Natural killer cell (primary cell): Measurements from ENCODE around the gene C2CD3. TPM values are rescaled to one million over a fixed set of nuclear protein-coding genes. Genes with fewer than 3 reads are reported as not detected.

Experiments used
- ATAC-seq, 3 donors: fragments of 150-1000 bp in 2 of 3; fragments of 200-7000 bp in 1 of 3; cut with Tn5 transposase; 1 replicate in 1 of 3; 2 replicates in 2 of 3; pipeline ENCODE4 v1.10.0; 2021; ENCODE audit warnings: mild to moderate bottlenecking in 2 of 3, moderate library complexity in 2 of 3
- DNase-seq, 2 donors: peaks; one replicate each; pipeline versions ENCODE4 v3.0.0 to v3.0.0-alpha.2; 2013 to 2021; ENCODE audit warnings: mixed read lengths in 1 of 2
- H3K27ac ChIP-seq: one replicate; pipeline ENCODE4 v1.5.1; 2013; ENCODE audit warnings: mild to moderate bottlenecking, low read length
- H3K27me3 ChIP-seq: one replicate; pipeline ENCODE4 v1.6.1; 2013; ENCODE audit warnings: low read length; ENCODE audit not compliant: control insufficient read depth, insufficient read depth
- H3K36me3 ChIP-seq: one replicate; pipeline ENCODE4 v1.6.1; 2013; ENCODE audit warnings: low read length; ENCODE audit not compliant: control insufficient read depth, insufficient read depth
- H3K4me1 ChIP-seq: one replicate; pipeline ENCODE4 v1.6.1; 2013; ENCODE audit warnings: low read length; ENCODE audit not compliant: control insufficient read depth, insufficient read depth
- H3K4me3 ChIP-seq: one replicate; pipeline ENCODE4 v1.5.1; 2013; ENCODE audit warnings: low read length
- H3K9me3 ChIP-seq: one replicate; pipeline ENCODE4 v1.6.1; 2013; ENCODE audit warnings: low read length; ENCODE audit not compliant: control insufficient read depth, insufficient read depth
- H3K27ac Mint-ChIP-seq, 2 donors: one replicate each; pipeline ENCODE4 v1.8.0; 2022; ENCODE audit warnings: mild to moderate bottlenecking in 2 of 2, mixed read lengths in 2 of 2, moderate library complexity in 1 of 2
- H3K27me3 Mint-ChIP-seq, 2 donors: one replicate each; pipeline ENCODE4 v1.8.0; 2022; ENCODE audit warnings: low read depth in 2 of 2, mixed read lengths in 2 of 2
- H3K36me3 Mint-ChIP-seq: one replicate; pipeline ENCODE4 v1.8.0; 2022; ENCODE audit warnings: mixed read lengths
- H3K4me1 Mint-ChIP-seq, 2 donors: one replicate each; pipeline ENCODE4 v1.8.0; 2022; ENCODE audit warnings: mixed read lengths in 2 of 2
- H3K4me3 Mint-ChIP-seq: one replicate; pipeline ENCODE4 v1.8.0; 2022; ENCODE audit warnings: mild to moderate bottlenecking, moderate library complexity, mixed read lengths
- H3K9me3 Mint-ChIP-seq, 2 donors: one replicate each; pipeline ENCODE4 v1.8.0; 2022; ENCODE audit warnings: mixed read lengths in 2 of 2
- WGBS: methylation state at CpG from one replicate; pipeline ENCODE4 v1.1.7; 2013; ENCODE audit warnings: missing lambda C conversion rate; ENCODE audit not compliant: insufficient coverage; 5-methylcytosine and 5-hydroxymethylcytosine counted together
- intact Hi-C: fragments of 100-400 bp; cut with micrococcal nuclease; formaldehyde crosslinking; loops from one replicate; pipeline ENCODE4 v1.14.2; 2022
- total RNA-seq, 4 donors: library from RNA; stranded (reverse); fragments of 120-200 nt in 1 of 4; gene quantifications; one replicate each; pipeline versions ENCODE4 v1.2.3 to v1.2.4, GENCODE V29; 2013 to 2022
- TF ChIP-seq, protein P1 (sequence below): fragments of 200-600 bp; IDR thresholded peaks from one replicate; pipeline ENCODE4 v1.8.0; 2022; ENCODE audit warnings: antibody characterized with exemption

C2CD3 gene
- total RNA-seq, 3 donors from 2014 or later (not counting 1 experiment from before 2014, with no cell fraction given): 55.0 to 67.6 (median 58.1) TPM

DNA sequence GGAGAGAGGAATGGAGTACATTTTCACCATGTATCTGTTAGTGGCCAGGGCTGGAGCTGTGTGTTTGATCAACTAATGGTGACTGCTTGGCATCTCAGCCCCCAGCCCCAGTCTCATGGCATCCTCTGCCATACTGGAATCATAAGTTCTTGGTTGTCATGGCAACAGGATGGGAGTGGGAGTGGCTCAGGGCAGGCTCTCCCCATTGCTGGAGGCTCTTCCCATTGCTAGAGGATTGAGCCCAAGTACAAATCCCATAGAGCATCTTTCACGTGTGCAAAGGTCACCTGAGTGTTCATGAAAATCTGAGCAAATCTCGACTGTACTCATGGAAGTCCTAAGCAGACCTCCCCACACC lies 205.1 kb downstream of the C2CD3 start:
- Histone ChIP-seq H3K36me3 (no peaks in the 10 kb centered on the region), H3K4me1 (peaks cover 41% of the 10 kb centered on the region), H3K27ac (no peak overlapping the region), H3K9me3 (no peaks in the 10 kb centered on the region), H3K27me3 (no peaks in the 10 kb centered on the region), H3K4me3 (no peak overlapping the region)
- no peak overlapping the region for H3K4me3 Mint-ChIP-seq
- H3K27me3 Mint-ChIP-seq: no peaks in the 10 kb centered on the region
- no peaks in the 10 kb centered on the region for H3K36me3 Mint-ChIP-seq
- no peak for DNase-seq
- intact Hi-C loops: loop anchor here (2.0 kb wide), 1 partner anchor 39 kb away; no protein-coding TSS in a partner anchor
- TF ChIP-seq, protein P1, sequence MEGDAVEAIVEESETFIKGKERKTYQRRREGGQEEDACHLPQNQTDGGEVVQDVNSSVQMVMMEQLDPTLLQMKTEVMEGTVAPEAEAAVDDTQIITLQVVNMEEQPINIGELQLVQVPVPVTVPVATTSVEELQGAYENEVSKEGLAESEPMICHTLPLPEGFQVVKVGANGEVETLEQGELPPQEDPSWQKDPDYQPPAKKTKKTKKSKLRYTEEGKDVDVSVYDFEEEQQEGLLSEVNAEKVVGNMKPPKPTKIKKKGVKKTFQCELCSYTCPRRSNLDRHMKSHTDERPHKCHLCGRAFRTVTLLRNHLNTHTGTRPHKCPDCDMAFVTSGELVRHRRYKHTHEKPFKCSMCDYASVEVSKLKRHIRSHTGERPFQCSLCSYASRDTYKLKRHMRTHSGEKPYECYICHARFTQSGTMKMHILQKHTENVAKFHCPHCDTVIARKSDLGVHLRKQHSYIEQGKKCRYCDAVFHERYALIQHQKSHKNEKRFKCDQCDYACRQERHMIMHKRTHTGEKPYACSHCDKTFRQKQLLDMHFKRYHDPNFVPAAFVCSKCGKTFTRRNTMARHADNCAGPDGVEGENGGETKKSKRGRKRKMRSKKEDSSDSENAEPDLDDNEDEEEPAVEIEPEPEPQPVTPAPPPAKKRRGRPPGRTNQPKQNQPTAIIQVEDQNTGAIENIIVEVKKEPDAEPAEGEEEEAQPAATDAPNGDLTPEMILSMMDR: no peak
- H3K9me3 Mint-ChIP-seq: no peaks in the 10 kb centered on the region
- 79% methylated on average over 2 of the region's 2 CpGs for WGBS
- peaks cover 26 to 33% of the 10 kb centered on the region in 2 donors for H3K4me1 Mint-ChIP-seq
- H3K27ac Mint-ChIP-seq: no peak overlapping the region
- ATAC-seq: no peak

DNA sequence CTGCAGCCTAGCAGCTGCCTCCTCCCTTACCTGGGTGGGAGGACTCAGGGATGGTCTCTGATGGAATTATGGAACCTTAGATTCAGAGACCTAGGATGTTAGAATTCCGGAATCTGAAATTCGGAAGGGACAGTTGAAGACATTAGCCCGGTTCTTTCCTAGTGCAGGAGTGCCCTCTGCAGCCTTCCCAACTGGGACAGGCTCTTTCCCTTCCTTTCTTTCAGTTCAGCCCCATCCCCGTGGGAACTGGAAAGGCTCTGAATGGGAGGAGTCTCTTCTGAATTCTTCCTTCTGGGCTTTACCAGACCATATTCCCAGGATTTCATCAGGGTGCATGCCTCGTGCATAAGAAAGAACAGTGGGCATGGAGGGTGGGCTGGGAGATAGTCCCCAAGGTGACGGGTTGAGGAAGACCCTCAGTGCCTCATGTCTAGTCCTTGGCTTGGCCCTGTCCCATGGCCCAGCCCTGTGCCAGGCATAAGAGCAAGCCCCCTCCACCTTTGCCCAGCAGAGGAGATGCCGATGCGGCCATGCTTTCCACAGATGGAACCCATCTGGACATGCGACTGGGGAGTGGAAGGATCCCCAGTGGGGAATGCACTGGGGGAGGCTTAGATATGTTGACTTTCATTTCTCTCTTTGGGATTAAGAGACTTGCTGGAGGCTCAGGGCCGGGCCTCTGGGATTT lies 205.6 kb downstream of the C2CD3 start:
- H3K9me3 Mint-ChIP-seq: no peaks in the 10 kb centered on the region
- Histone ChIP-seq H3K4me3 (no peak overlapping the region), H3K4me1 (peaks cover 36% of the 10 kb centered on the region), H3K9me3 (no peaks in the 10 kb centered on the region), H3K36me3 (no peaks in the 10 kb centered on the region), H3K27me3 (no peaks in the 10 kb centered on the region), H3K27ac (no peak overlapping the region)
- H3K36me3 Mint-ChIP-seq: no peaks in the 10 kb centered on the region
- H3K4me3 Mint-ChIP-seq: no peak overlapping the region
- ATAC-seq (no peak), DNase-seq (peak in 1 of 2 donors; percentile 12)
- no peaks in the 10 kb centered on the region for H3K27me3 Mint-ChIP-seq
- TF ChIP-seq, protein P1: no peak
- intact Hi-C loops: loop anchor here (2.0 kb wide), 1 partner anchor 40 kb away; no protein-coding TSS in a partner anchor
- 83% methylated on average over 10 of the region's 10 CpGs for WGBS
- no peak overlapping the region for H3K27ac Mint-ChIP-seq
- H3K4me1 Mint-ChIP-seq: peaks cover 24 to 30% of the 10 kb centered on the region in 2 donors

DNA sequence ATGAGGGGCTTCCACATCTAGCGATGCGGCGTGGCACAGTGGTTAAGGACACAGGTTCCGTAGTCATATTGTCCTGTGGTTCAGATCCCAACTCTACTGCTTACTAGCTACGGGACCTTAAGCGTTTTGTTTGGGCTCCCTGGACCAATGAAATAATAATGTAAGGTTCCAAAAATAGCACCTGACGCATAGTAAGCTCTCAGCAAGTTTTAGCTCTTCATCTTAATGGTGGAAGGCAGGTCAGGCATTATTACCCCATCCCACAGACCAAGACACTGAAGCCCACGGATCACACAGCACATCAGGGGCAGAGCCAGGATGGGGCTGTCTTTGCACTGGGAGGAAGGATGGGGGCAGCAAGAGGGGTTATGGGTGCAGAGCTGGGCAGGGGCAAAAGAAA lies 206.9 kb downstream of the C2CD3 start:
- no peaks in the 10 kb centered on the region for H3K27me3 ChIP-seq
- no peak for ATAC-seq
- intact Hi-C loops: loop anchor here (1.0 to 5.0 kb wide), 4 partner anchors 41 to 483 kb away; no protein-coding TSS in a partner anchor
- Mint-ChIP-seq H3K4me1 (peaks cover 11 to 16% of the 10 kb centered on the region in 2 donors), H3K9me3 (no peaks in the 10 kb centered on the region), H3K36me3 (no peaks in the 10 kb centered on the region), H3K27ac (peak overlapping the region in 1 of 2 donors; percentile 58), H3K27me3 (no peaks in the 10 kb centered on the region), H3K4me3 (no peak overlapping the region)
- H3K9me3 ChIP-seq: no peaks in the 10 kb centered on the region
- H3K27ac ChIP-seq: no peak overlapping the region
- TF ChIP-seq, protein P1: no peak
- DNase-seq: no peak
- WGBS: 85% methylated on average over 7 of the region's 8 CpGs
- H3K4me3 ChIP-seq: no peak overlapping the region
- peaks cover 22% of the 10 kb centered on the region for H3K4me1 ChIP-seq
- no peaks in the 10 kb centered on the region for H3K36me3 ChIP-seq

Other genes with a start within 250 kb of the C2CD3 start
- gene DNAJB13, start 220.0 kb downstream of the C2CD3 start, total RNA-seq: under 1 TPM in 1 of 3 donors, not detected in 2; 0.45 TPM
- 100 to 1,000 TPM; 463 to 946 (median 562) TPM for gene UCP2, start 188.2 kb downstream of the C2CD3 start, total RNA-seq
- gene UCP3, start 161.9 kb downstream of the C2CD3 start, total RNA-seq: 1 to 10 TPM; 7.8 to 8.6 (median 8.5) TPM
- gene PPME1, start 287 bp upstream of the C2CD3 start, total RNA-seq: 10 to 100 TPM; 15.6 to 18.5 (median 16.9) TPM
- not detected for gene P4HA3, start 140.6 kb upstream of the C2CD3 start, total RNA-seq
- gene PGM2L1, start 227.4 kb upstream of the C2CD3 start, total RNA-seq: 1 to 10 TPM; 4.4 to 8.0 (median 6.6) TPM